Retinal pigment epithelial cell (primary cell): ENCODE measurements around the gene SNCAIP.

ENCODE experiments used
- DNase-seq: peaks from one replicate; pipeline ENCODE4 v3.0.0-alpha.2; 2010; ENCODE audit warnings: low read depth
- H3K4me3 ChIP-seq: 2 replicates; pipeline ENCODE4 v1.5.1; 2011; ENCODE audit warnings: mild to moderate bottlenecking, low read length, control low read depth, moderate library complexity
- TF ChIP-seq, protein P1 (sequence below): conservative IDR thresholded peaks from 2 replicates; pipeline ENCODE4 v1.5.1; 2011; ENCODE audit warnings: low read depth, low read length, control low read depth, inconsistent platforms

SNCAIP gene

GRCh38 chr5:122367456-122367855, 55.4 kb downstream of the SNCAIP start:
- no peak for DNase-seq
- TF ChIP-seq, protein P1, sequence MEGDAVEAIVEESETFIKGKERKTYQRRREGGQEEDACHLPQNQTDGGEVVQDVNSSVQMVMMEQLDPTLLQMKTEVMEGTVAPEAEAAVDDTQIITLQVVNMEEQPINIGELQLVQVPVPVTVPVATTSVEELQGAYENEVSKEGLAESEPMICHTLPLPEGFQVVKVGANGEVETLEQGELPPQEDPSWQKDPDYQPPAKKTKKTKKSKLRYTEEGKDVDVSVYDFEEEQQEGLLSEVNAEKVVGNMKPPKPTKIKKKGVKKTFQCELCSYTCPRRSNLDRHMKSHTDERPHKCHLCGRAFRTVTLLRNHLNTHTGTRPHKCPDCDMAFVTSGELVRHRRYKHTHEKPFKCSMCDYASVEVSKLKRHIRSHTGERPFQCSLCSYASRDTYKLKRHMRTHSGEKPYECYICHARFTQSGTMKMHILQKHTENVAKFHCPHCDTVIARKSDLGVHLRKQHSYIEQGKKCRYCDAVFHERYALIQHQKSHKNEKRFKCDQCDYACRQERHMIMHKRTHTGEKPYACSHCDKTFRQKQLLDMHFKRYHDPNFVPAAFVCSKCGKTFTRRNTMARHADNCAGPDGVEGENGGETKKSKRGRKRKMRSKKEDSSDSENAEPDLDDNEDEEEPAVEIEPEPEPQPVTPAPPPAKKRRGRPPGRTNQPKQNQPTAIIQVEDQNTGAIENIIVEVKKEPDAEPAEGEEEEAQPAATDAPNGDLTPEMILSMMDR = no peak
- H3K4me3 ChIP-seq = no peak overlapping the region

GRCh38 chr5:122368510-122369251, 56.6 kb downstream of the SNCAIP start:
- no peak overlapping the region for H3K4me3 ChIP-seq
- no peak for DNase-seq
- TF ChIP-seq, protein P1 = no peak

DNA sequence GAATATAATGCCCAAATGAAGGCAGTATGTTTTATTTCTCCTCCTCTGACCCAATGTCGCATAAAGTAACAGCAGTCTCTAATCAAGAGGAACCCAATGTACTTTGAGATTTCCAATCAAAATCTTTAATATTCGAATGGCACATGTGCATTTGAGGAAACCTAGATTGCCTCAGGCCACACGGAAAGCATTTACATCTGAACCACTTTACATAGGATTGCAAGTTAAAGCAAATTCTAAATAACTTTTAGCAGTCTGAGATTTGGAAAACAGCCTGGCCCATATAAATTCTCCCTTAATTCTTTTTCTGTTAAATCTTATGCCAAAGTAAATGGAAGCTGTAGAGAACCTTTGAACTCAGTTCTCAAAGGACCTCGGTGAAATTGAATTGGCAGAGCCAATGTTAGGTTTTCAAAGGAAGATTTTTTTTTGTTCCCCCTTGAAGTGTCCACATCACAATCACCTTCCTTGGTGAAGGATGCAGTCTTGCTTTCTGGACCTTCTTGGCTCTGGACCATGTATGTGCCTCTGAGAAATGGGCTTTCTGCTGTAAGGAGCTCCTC, 57.3 kb downstream of the SNCAIP start:
- DNase-seq = no peak
- H3K4me3 ChIP-seq = no peak overlapping the region
- TF ChIP-seq, protein P1 = no peak

DNA sequence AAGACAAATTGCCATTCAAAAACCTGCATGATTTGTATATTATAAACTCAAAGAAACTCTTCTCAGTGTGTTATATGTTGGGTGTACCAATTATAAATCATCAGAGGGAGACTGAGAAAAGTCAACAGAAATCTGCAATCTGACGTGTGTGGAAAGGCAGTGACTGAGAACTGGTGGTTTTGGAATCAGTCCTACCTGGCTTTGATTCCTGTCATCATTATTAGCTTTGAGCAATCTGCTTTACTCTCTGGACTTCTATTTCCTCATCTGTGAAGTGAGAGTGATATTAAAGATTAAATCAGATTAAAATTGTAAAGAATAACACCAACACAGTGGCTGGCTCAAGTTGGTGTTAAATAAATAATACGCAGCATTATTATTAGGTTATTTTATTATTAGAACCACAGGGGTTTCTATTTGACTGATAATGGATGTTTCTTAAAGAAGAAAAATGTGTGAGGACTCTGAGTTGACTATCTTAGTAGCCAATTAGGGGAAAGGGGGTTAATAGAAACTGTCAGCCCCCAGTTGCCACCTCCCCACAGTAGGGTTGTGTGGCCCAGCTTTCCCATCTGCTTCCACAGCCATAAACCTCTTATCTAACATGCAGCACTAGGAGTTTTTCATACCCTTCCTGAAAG, 59.6 kb downstream of the SNCAIP start:
- H3K4me3 ChIP-seq = no peak overlapping the region
- TF ChIP-seq, protein P1 = no peak
- no peak for DNase-seq

DNA sequence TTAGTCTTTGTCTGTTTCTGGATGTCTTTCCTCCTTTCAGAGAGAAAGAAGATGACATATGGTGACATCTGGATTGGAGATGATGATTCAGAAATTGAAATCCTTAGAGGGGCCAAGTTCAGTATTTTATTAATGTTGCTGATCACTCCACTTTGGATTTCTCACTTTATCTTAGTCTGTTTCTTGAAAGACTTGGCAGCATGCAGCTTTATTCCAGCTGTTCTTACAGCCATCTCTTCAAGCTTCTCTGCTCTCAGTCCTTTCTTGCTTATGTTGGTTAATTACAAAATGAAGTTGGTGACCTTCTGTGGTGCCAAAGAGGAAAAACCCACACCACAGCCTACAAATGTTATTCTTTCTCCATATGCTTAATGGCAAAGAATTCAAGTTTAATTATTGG, 62.1 kb downstream of the SNCAIP start:
- DNase-seq = no peak
- TF ChIP-seq, protein P1 = no peak
- H3K4me3 ChIP-seq = no peak overlapping the region

GRCh38 chr5:122375801-122376200, 63.8 kb downstream of the SNCAIP start:
- no peak overlapping the region for H3K4me3 ChIP-seq
- DNase-seq = no peak
- TF ChIP-seq, protein P1 = no peak
